ENCODE measurements around the gene STARD9. TPM values are rescaled to one million over a fixed set of nuclear protein-coding genes. Genes with fewer than 3 reads are reported as not detected.

Gene STARD9
- total RNA-seq, 1 experiment from 2014 or later: 1.7 TPM

GRCh38 chr15:42688301-42688700 lies 112.9 kb downstream of the STARD9 start:
- Histone ChIP-seq H3K4me3 (no peak overlapping the region), H3K9me2 (ENCODE audit: insufficient read depth) (no peaks in the 10 kb centered on the region), H3K27ac (no peak overlapping the region), H3K27me3 (ENCODE audit: insufficient read depth, low read depth) (no peaks in the 10 kb centered on the region), H3F3A (ENCODE audit: insufficient read depth, low read depth) (no peaks in the 10 kb centered on the region), H3K9me3 (ENCODE audit: insufficient read depth, low read depth) (no peaks in the 10 kb centered on the region), H2AFZ (no peak overlapping the region), H3K4me1 (replicated peaks; ENCODE audit: insufficient read depth) (no peaks in the 10 kb centered on the region), H3K4me2 (no peak overlapping the region), H3K36me3 (ENCODE audit: low read depth) (no peaks in the 10 kb centered on the region), H4K20me1 (ENCODE audit: insufficient read depth) (no peaks in the 10 kb centered on the region), H3K79me2 (ENCODE audit: low read depth) (no peaks in the 10 kb centered on the region)
- ChIA-PET POLR2A (ENCODE audit: unreplicated experiment) (no interaction called here), CTCF (no interaction called here)
- no peak for DNase-seq
- intact Hi-C loops (cut with micrococcal nuclease; ENCODE audit: unreplicated experiment): no loop called here
- no TSS peak for BruUV-seq (replicated peaks)
- no peak for TF ChIP-seq CTCF (conservative IDR thresholded peaks at IDR 0.05)
- no peak for TF ChIP-seq EZH2 (IDR thresholded peaks at IDR 0.05; ENCODE audit: low read depth)

- no TSS peak for BruUV-seq (replicated peaks)
- no peak overlapping the region for H2AFZ ChIP-seq
- no peaks in the 10 kb centered on the region for H3F3A ChIP-seq (ENCODE audit: insufficient read depth, low read depth)
- no peaks in the 10 kb centered on the region for H3K36me3 ChIP-seq (ENCODE audit: low read depth)
- H3K9me3 ChIP-seq (ENCODE audit: insufficient read depth, low read depth): no peaks in the 10 kb centered on the region
- no peak overlapping the region for H3K27ac ChIP-seq
- no peak for TF ChIP-seq EZH2 (IDR thresholded peaks at IDR 0.05; ENCODE audit: low read depth)
- TF ChIP-seq CTCF (conservative IDR thresholded peaks at IDR 0.05): no peak
- ChIA-PET POLR2A (ENCODE audit: unreplicated experiment) (no interaction called here), CTCF (no interaction called here)
- intact Hi-C loops (cut with micrococcal nuclease; ENCODE audit: unreplicated experiment): no loop called here
- H3K79me2 ChIP-seq (ENCODE audit: low read depth): no peaks in the 10 kb centered on the region
- no peak overlapping the region for H3K4me2 ChIP-seq
- no peaks in the 10 kb centered on the region for H3K9me2 ChIP-seq (ENCODE audit: insufficient read depth)
- H3K27me3 ChIP-seq (ENCODE audit: insufficient read depth, low read depth): no peaks in the 10 kb centered on the region
- H4K20me1 ChIP-seq (ENCODE audit: insufficient read depth): no peaks in the 10 kb centered on the region
- H3K4me1 ChIP-seq (replicated peaks; ENCODE audit: insufficient read depth): no peaks in the 10 kb centered on the region
- no peak for DNase-seq
- no peak overlapping the region for H3K4me3 ChIP-seq
Observed at GRCh38 chr15:42691308-42691707, 115.9 kb downstream of the STARD9 start.

GRCh38 chr15:42691770-42692169 lies 116.4 kb downstream of the STARD9 start:
- no peaks in the 10 kb centered on the region for H3K9me2 ChIP-seq (ENCODE audit: insufficient read depth)
- H3F3A ChIP-seq (ENCODE audit: insufficient read depth, low read depth): no peaks in the 10 kb centered on the region
- no peaks in the 10 kb centered on the region for H3K27me3 ChIP-seq (ENCODE audit: insufficient read depth, low read depth)
- TF ChIP-seq EZH2 (IDR thresholded peaks at IDR 0.05; ENCODE audit: low read depth) (no peak), CTCF (conservative IDR thresholded peaks at IDR 0.05) (no peak)
- no peaks in the 10 kb centered on the region for H3K36me3 ChIP-seq (ENCODE audit: low read depth)
- intact Hi-C loops (cut with micrococcal nuclease; ENCODE audit: unreplicated experiment): no loop called here
- H3K4me3 ChIP-seq: no peak overlapping the region
- no peak overlapping the region for H3K27ac ChIP-seq
- no peak for DNase-seq
- no peak overlapping the region for H2AFZ ChIP-seq
- H3K4me2 ChIP-seq: no peak overlapping the region
- no peaks in the 10 kb centered on the region for H3K9me3 ChIP-seq (ENCODE audit: insufficient read depth, low read depth)
- no TSS peak for BruUV-seq (replicated peaks)
- no peaks in the 10 kb centered on the region for H4K20me1 ChIP-seq (ENCODE audit: insufficient read depth)
- ChIA-PET POLR2A (ENCODE audit: unreplicated experiment) (no interaction called here), CTCF (no interaction called here)
- no peaks in the 10 kb centered on the region for H3K79me2 ChIP-seq (ENCODE audit: low read depth)
- H3K4me1 ChIP-seq (replicated peaks; ENCODE audit: insufficient read depth): no peaks in the 10 kb centered on the region

All from PC-9 (cell line).